ENCODE results near the gene RFWD3. TPM values are rescaled to one million over a fixed set of nuclear protein-coding genes. Genes with fewer than 3 reads are reported as not detected.

The RFWD3 gene
- total RNA-seq, 1 donor from 2014 or later = 48.4 TPM

GRCh38 chr16:74617206-74617788 is 49.4 kb downstream of the RFWD3 start:
- Mint-ChIP-seq H3K4me1 (ENCODE audit: low read depth) (no peaks in the 10 kb centered on the region), H3K27me3 (no peaks in the 10 kb centered on the region), H3K27ac (no peak overlapping the region), H3K36me3 (ENCODE audit: insufficient read depth) (peaks cover 11% of the 10 kb centered on the region), H3K4me3 (ENCODE audit: low read depth) (no peak overlapping the region), H3K9me3 (ENCODE audit: low read depth) (no peaks in the 10 kb centered on the region)
- no peak for DNase-seq (ENCODE audit: low spot score, unreplicated experiment)
- no peak for TF ChIP-seq CTCF (IDR thresholded peaks at IDR 0.05; ENCODE audit: unreplicated experiment)

DNA sequence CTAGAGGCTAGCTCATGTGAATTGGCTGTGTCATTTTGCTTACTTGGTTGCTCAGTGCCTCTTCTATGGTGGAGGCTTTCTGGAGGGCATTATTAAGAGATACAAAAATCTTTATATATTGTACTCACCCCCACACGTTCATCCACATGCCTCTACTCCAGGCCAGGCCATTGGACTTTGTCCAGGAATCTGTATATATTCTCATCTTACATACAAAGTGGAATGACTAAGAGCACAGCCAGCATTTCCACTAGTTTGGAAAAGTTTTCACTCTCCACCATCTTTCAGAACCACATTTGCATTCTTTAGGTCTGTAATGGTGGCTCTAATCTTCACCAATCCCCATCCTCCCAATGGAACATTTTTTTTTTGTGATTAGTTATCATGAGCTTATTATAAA is 55.0 kb downstream of the RFWD3 start:
- DNase-seq (ENCODE audit: low spot score, unreplicated experiment) = no peak
- no peak overlapping the region for H3K4me3 Mint-ChIP-seq (ENCODE audit: low read depth)
- H3K36me3 Mint-ChIP-seq (ENCODE audit: insufficient read depth) = peaks cover 2% of the 10 kb centered on the region
- H3K27me3 Mint-ChIP-seq = no peaks in the 10 kb centered on the region
- H3K9me3 Mint-ChIP-seq (ENCODE audit: low read depth) = no peaks in the 10 kb centered on the region
- no peak overlapping the region for H3K27ac Mint-ChIP-seq
- no peak for TF ChIP-seq CTCF (IDR thresholded peaks at IDR 0.05; ENCODE audit: unreplicated experiment)
- peaks cover 7% of the 10 kb centered on the region for H3K4me1 Mint-ChIP-seq (ENCODE audit: low read depth)

- peaks cover 23% of the 10 kb centered on the region for H3K4me1 Mint-ChIP-seq (ENCODE audit: low read depth)
- H3K9me3 Mint-ChIP-seq (ENCODE audit: low read depth) = no peaks in the 10 kb centered on the region
- peak overlapping the region; percentile 14 for H3K4me3 Mint-ChIP-seq (ENCODE audit: low read depth)
- peak overlapping the region; percentile 57 for H3K27ac Mint-ChIP-seq
- H3K27me3 Mint-ChIP-seq = no peaks in the 10 kb centered on the region
- no peaks in the 10 kb centered on the region for H3K36me3 Mint-ChIP-seq (ENCODE audit: insufficient read depth)
- DNase-seq (ENCODE audit: low spot score, unreplicated experiment) = no peak
- TF ChIP-seq CTCF (IDR thresholded peaks at IDR 0.05; ENCODE audit: unreplicated experiment) = no peak
Measured at GRCh38 chr16:74608944-74609343, 57.7 kb downstream of the RFWD3 start.

DNA sequence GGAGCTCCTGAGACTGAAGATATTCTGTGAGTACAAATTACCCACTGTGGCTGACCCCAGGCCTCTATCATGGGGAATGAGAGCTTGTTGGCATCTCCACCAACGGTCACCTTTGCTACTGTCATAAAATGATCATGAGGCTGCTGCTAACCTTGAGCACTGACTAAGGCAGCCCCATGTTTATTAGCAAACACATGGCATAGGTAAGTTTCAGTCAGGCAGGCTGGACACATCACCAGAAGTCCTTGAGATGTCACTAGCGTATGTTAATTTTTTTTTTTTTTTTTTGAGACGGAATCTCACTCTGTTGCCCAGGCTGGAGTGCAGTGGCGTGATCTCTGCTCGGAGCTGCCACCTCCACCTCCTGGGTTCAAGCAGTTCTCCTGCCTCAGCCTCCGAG is 58.3 kb downstream of the RFWD3 start:
- no peaks in the 10 kb centered on the region for H3K27me3 Mint-ChIP-seq
- TF ChIP-seq CTCF (IDR thresholded peaks at IDR 0.05; ENCODE audit: unreplicated experiment) = no peak
- H3K4me3 Mint-ChIP-seq (ENCODE audit: low read depth) = no peak overlapping the region
- H3K36me3 Mint-ChIP-seq (ENCODE audit: insufficient read depth) = no peaks in the 10 kb centered on the region
- no peaks in the 10 kb centered on the region for H3K9me3 Mint-ChIP-seq (ENCODE audit: low read depth)
- no peak for DNase-seq (ENCODE audit: low spot score, unreplicated experiment)
- H3K4me1 Mint-ChIP-seq (ENCODE audit: low read depth) = peaks cover 26% of the 10 kb centered on the region
- no peak overlapping the region for H3K27ac Mint-ChIP-seq

GRCh38 chr16:74607962-74608356 is 58.7 kb downstream of the RFWD3 start:
- Mint-ChIP-seq H3K9me3 (ENCODE audit: low read depth) (no peaks in the 10 kb centered on the region), H3K27ac (no peak overlapping the region), H3K4me1 (ENCODE audit: low read depth) (peaks cover 27% of the 10 kb centered on the region), H3K27me3 (no peaks in the 10 kb centered on the region), H3K4me3 (ENCODE audit: low read depth) (peak overlapping the region; percentile 83), H3K36me3 (ENCODE audit: insufficient read depth) (no peaks in the 10 kb centered on the region)
- DNase-seq (ENCODE audit: low spot score, unreplicated experiment) = no peak
- no peak for TF ChIP-seq CTCF (IDR thresholded peaks at IDR 0.05; ENCODE audit: unreplicated experiment)

Measured in progenitor cell of endocrine pancreas (in vitro differentiated cells).